Measurements from ENCODE around the gene WDFY4. TPM values are rescaled to one million over a fixed set of nuclear protein-coding genes. Genes with fewer than 3 reads are reported as not detected.

The WDFY4 gene
- total RNA-seq, 1 experiment from 2014 or later = 0.23 TPM

DNA sequence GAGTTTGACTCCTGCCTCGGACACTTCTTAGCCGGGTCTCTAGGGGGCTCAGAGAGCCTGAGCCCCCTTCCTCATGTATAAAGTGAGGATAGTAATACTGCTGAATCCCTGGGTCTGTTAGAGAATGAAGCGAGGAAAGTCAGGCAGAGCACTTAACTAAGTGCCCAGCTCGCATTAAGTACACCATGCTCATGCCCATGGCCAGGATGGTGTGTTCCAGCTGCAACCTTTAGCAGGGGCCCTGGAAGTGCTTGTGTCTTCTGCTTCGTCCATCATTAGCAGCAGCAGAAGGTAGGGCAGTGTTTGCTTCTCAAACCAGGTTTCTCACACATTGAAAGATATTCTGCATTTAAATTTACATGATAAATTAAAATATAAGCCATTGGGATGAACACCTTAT lies 27.3 kb upstream of the WDFY4 start:
- no peak for ATAC-seq
- H3K4me3 ChIP-seq (ENCODE audit: low read depth in 2 of 2, low read length in 2 of 2) = no peak overlapping the region
- intact Hi-C loops (cut with micrococcal nuclease; ENCODE audit: unreplicated experiment) = loop anchor here (5.0 kb wide), 2 partner anchors 325 to 505 kb away; no protein-coding TSS in a partner anchor
- CTCF ChIA-PET = interaction anchor here (0.6 kb wide), 1 partner anchor 822 kb away, joined by 6 read pairs; no protein-coding TSS in a partner anchor
- H3K27ac ChIP-seq (ENCODE audit: low read length) = no peak overlapping the region
- no peaks in the 10 kb centered on the region for H3K9me3 ChIP-seq (ENCODE audit: control insufficient read depth, insufficient read depth, low read depth, low read length)
- no TSS peak for BruUV-seq (replicated peaks)
- DNase-seq (ENCODE audit: low read depth, low spot score) = no peak
- TF ChIP-seq, protein P1, sequence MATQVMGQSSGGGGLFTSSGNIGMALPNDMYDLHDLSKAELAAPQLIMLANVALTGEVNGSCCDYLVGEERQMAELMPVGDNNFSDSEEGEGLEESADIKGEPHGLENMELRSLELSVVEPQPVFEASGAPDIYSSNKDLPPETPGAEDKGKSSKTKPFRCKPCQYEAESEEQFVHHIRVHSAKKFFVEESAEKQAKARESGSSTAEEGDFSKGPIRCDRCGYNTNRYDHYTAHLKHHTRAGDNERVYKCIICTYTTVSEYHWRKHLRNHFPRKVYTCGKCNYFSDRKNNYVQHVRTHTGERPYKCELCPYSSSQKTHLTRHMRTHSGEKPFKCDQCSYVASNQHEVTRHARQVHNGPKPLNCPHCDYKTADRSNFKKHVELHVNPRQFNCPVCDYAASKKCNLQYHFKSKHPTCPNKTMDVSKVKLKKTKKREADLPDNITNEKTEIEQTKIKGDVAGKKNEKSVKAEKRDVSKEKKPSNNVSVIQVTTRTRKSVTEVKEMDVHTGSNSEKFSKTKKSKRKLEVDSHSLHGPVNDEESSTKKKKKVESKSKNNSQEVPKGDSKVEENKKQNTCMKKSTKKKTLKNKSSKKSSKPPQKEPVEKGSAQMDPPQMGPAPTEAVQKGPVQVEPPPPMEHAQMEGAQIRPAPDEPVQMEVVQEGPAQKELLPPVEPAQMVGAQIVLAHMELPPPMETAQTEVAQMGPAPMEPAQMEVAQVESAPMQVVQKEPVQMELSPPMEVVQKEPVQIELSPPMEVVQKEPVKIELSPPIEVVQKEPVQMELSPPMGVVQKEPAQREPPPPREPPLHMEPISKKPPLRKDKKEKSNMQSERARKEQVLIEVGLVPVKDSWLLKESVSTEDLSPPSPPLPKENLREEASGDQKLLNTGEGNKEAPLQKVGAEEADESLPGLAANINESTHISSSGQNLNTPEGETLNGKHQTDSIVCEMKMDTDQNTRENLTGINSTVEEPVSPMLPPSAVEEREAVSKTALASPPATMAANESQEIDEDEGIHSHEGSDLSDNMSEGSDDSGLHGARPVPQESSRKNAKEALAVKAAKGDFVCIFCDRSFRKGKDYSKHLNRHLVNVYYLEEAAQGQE (IDR thresholded peaks at IDR 0.05; ENCODE audit: insufficient read depth in 1 of 2, low read depth in 2 of 2, low read length in 1 of 2) = no peak
- TF ChIP-seq, protein P2, sequence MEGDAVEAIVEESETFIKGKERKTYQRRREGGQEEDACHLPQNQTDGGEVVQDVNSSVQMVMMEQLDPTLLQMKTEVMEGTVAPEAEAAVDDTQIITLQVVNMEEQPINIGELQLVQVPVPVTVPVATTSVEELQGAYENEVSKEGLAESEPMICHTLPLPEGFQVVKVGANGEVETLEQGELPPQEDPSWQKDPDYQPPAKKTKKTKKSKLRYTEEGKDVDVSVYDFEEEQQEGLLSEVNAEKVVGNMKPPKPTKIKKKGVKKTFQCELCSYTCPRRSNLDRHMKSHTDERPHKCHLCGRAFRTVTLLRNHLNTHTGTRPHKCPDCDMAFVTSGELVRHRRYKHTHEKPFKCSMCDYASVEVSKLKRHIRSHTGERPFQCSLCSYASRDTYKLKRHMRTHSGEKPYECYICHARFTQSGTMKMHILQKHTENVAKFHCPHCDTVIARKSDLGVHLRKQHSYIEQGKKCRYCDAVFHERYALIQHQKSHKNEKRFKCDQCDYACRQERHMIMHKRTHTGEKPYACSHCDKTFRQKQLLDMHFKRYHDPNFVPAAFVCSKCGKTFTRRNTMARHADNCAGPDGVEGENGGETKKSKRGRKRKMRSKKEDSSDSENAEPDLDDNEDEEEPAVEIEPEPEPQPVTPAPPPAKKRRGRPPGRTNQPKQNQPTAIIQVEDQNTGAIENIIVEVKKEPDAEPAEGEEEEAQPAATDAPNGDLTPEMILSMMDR (IDR thresholded peaks at IDR 0.05) = no peak
- TF ChIP-seq TCF7L2 (IDR thresholded peaks at IDR 0.05; ENCODE audit: low read depth, low read length) = no peak
- TF ChIP-seq POLR2AphosphoS5 (IDR thresholded peaks at IDR 0.05; ENCODE audit: low read depth, low read length) = no peak
- no peak for TF ChIP-seq SIN3A (IDR thresholded peaks at IDR 0.05; ENCODE audit: borderline replicate concordance, insufficient read depth, low read depth, low read length)
- in situ Hi-C loops (cut with HindIII; ENCODE audit: low pct_unique_long_range_greater_than_20kb, low sequenced_read_pairs) = no loop called here
- peaks cover 8% of the 10 kb centered on the region for H3K27me3 ChIP-seq (ENCODE audit: control insufficient read depth, insufficient read depth, low read length)
- H3K4me1 ChIP-seq (ENCODE audit: control insufficient read depth, insufficient read depth, low read length) = peaks cover 6% of the 10 kb centered on the region; the same call in 1 of the 2 replicates
- POLR2A ChIA-PET = no interaction called here
- no peaks in the 10 kb centered on the region for H3K36me3 ChIP-seq (ENCODE audit: control insufficient read depth, insufficient read depth, low read length)

DNA sequence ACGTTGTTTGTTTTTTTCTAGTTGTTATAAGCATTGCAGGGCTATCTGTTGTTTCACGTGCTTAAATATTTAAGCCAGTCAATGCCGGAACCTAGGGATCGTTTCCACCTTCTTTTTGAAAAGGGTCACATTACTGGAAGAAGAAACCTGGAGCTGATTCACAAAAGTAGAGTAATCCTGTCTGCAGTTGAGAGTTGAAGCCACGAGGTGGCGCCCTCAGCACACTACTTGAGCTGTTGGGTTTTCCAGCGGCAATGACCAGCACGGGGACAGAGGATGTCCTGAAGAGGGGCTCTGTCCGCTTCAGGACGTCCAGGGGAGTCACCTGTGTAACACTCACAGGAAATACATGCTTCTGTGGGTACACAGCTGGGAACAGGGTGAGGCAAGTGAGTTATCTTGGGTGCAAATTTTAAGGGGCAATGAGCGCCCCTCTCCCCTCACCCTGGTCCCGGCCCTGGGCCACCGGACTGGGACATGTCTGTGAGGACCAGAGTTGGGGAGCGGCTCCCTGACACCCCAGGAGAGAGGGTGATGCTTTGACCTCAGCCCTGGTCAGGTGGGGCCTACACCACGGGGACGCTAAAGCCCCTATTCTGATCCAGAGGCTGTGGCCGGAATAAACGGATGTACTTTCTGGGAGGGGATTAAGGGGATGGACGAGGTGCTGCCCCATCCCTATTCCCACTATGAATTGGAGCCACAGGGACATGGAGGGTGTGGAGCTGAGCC lies 26.3 kb upstream of the WDFY4 start:
- in situ Hi-C loops (cut with HindIII; ENCODE audit: low pct_unique_long_range_greater_than_20kb, low sequenced_read_pairs) (no loop called here), intact Hi-C loops (cut with micrococcal nuclease; ENCODE audit: unreplicated experiment) (loop anchor here (2.0 to 5.0 kb wide), 3 partner anchors 324 to 860 kb away; no protein-coding TSS in a partner anchor)
- Histone ChIP-seq H3K9me3 (ENCODE audit: control insufficient read depth, insufficient read depth, low read depth, low read length) (no peaks in the 10 kb centered on the region), H3K4me3 (ENCODE audit: low read depth in 2 of 2, low read length in 2 of 2) (no peak overlapping the region), H3K36me3 (ENCODE audit: control insufficient read depth, insufficient read depth, low read length) (no peaks in the 10 kb centered on the region), H3K27ac (ENCODE audit: low read length) (no peak overlapping the region), H3K4me1 (ENCODE audit: control insufficient read depth, insufficient read depth, low read length) (peaks cover 6% of the 10 kb centered on the region; the same call in 1 of the 2 replicates), H3K27me3 (ENCODE audit: control insufficient read depth, insufficient read depth, low read length) (peaks cover 8% of the 10 kb centered on the region)
- no TSS peak for BruUV-seq (replicated peaks)
- POLR2A ChIA-PET = no interaction called here
- peak; percentile 46 for ATAC-seq
- CTCF ChIA-PET = interaction anchor here (0.6 to 1.1 kb wide), 9 partner anchors 22 to 880 kb away, joined by 3 to 6 read pairs (median 3); no protein-coding TSS in a partner anchor
- TF ChIP-seq SIN3A (IDR thresholded peaks at IDR 0.05; ENCODE audit: borderline replicate concordance, insufficient read depth, low read depth, low read length) = no peak
- TF ChIP-seq, protein P1 (IDR thresholded peaks at IDR 0.05; ENCODE audit: insufficient read depth in 1 of 2, low read depth in 2 of 2, low read length in 1 of 2) = no peak
- no peak for TF ChIP-seq POLR2AphosphoS5 (IDR thresholded peaks at IDR 0.05; ENCODE audit: low read depth, low read length)
- TF ChIP-seq TCF7L2 (IDR thresholded peaks at IDR 0.05; ENCODE audit: low read depth, low read length) = no peak
- TF ChIP-seq, protein P2 (IDR thresholded peaks at IDR 0.05) = peak; percentile 95
- peak; percentile 41 for DNase-seq (ENCODE audit: low read depth, low spot score)
